Fibroblast of lung (primary cell): ENCODE data around the gene NLRC5. TPM values are rescaled to one million over a fixed set of nuclear protein-coding genes. Genes with fewer than 3 reads are reported as not detected.

Source experiments
- DNase-seq, 2 donors: peaks; one replicate each; pipeline versions ENCODE4 v3.0.0 to v3.0.0-alpha.2; 2010; ENCODE audit warnings: low read depth in 2 of 2
- H2AFZ ChIP-seq: 2 replicates; pipeline ENCODE4 v1.5.1; 2012; ENCODE audit warnings: low read length, control low read depth, inconsistent platforms
- H3K27ac ChIP-seq: 2 replicates; pipeline ENCODE4 v1.5.1; 2011; ENCODE audit warnings: low read length, control low read depth; ENCODE audit not compliant: insufficient read depth
- H3K27me3 ChIP-seq: 2 replicates; pipeline ENCODE4 v1.5.1; 2011; ENCODE audit warnings: mild to moderate bottlenecking, low read length; ENCODE audit not compliant: control insufficient read depth, insufficient read depth
- H3K36me3 ChIP-seq: 2 replicates; pipeline ENCODE4 v1.5.1; 2011; ENCODE audit warnings: low read length; ENCODE audit not compliant: control insufficient read depth, insufficient read depth
- H3K4me1 ChIP-seq: 2 replicates; pipeline ENCODE4 v1.5.1; 2011; ENCODE audit warnings: low read length; ENCODE audit not compliant: control insufficient read depth, insufficient read depth; ENCODE audit errors: extremely low read depth
- H3K4me2 ChIP-seq: 2 replicates; pipeline ENCODE4 v1.5.1; 2011; ENCODE audit warnings: low read length, control low read depth; ENCODE audit not compliant: insufficient read depth; ENCODE audit errors: extremely low read depth
- H3K4me3 ChIP-seq, 4 experiments: fragments of 200-600 bp in 1 of 4; sonication (generic) in 1 of 4; replicated peaks in 1 of 4; 2 replicates each; pipeline ENCODE4 v1.5.1; 2011 to 2016; ENCODE audit warnings: low read length in 4 of 4, low read depth in 3 of 4, mild to moderate bottlenecking in 3 of 4, control low read depth in 2 of 4, inconsistent platforms in 1 of 4, mixed read lengths in 1 of 4; ENCODE audit not compliant: insufficient read depth in 1 of 4; ENCODE audit errors: control extremely low read depth in 1 of 4
- H3K79me2 ChIP-seq: 2 replicates; pipeline ENCODE4 v1.5.1; 2012; ENCODE audit warnings: mild to moderate bottlenecking, low read length, inconsistent platforms; ENCODE audit not compliant: control insufficient read depth, insufficient read depth
- H3K9ac ChIP-seq: 2 replicates; pipeline ENCODE4 v1.5.1; 2011; ENCODE audit warnings: mild to moderate bottlenecking, low read length, control low read depth; ENCODE audit not compliant: insufficient read depth
- H3K9me3 ChIP-seq: 2 replicates; pipeline ENCODE4 v1.5.1; 2012; ENCODE audit warnings: low read depth, low read length; ENCODE audit not compliant: control insufficient read depth, insufficient read depth
- H4K20me1 ChIP-seq: 2 replicates; pipeline ENCODE4 v1.5.1; 2011; ENCODE audit warnings: low read length; ENCODE audit not compliant: control insufficient read depth, insufficient read depth; ENCODE audit errors: extremely low read depth
- CTCF ChIP-seq, 2 donors: IDR thresholded peaks in 1 of 2; conservative IDR thresholded peaks in 1 of 2; 1 replicate in 1 of 2; 2 replicates in 1 of 2; pipeline ENCODE4 v1.5.1; 2011 to 2012; ENCODE audit warnings: low read length in 2 of 2, control low read depth in 1 of 2, inconsistent platforms in 1 of 2, low read depth in 1 of 2, mild to moderate bottlenecking in 1 of 2
- EZH2 ChIP-seq: IDR thresholded peaks from 2 replicates; pipeline ENCODE4 v1.5.1; 2012; ENCODE audit warnings: low read length, control low read depth, mild to moderate bottlenecking; ENCODE audit errors: missing control alignments
- polyA plus RNA-seq, 2 donors: library from polyadenylated mRNA; depleted of rRNA in 1 of 2; stranded (reverse) in 1 of 2; unstranded in 1 of 2; fragments of >200 nt; gene quantifications; 2 replicates each; pipeline ENCODE4 v1.2.1, GENCODE V29; 2011 to 2012; ENCODE audit warnings: missing spikeins in 1 of 2
- total RNA-seq: library from RNA; depleted of rRNA; stranded (reverse); fragments of >200 nt; gene quantifications from 2 replicates; pipeline ENCODE4 v1.2.1, GENCODE V29; 2014

The NLRC5 gene
- total and polyA plus RNA-seq, 2 donors (not counting 1 experiment from before 2014, with no cell fraction given): 22.2 to 43.6 TPM

- Histone ChIP-seq H3K4me1 (no peaks in the 10 kb centered on the region), H3K27ac (no peak overlapping the region), H3K9ac (no peak overlapping the region), H3K79me2 (no peaks in the 10 kb centered on the region), H3K9me3 (no peaks in the 10 kb centered on the region), H3K4me2 (no peak overlapping the region), H4K20me1 (no peaks in the 10 kb centered on the region), H3K4me3 (no peak overlapping the region), H2AFZ (no peak overlapping the region), H3K36me3 (peaks cover 10% of the 10 kb centered on the region), H3K27me3 (no peaks in the 10 kb centered on the region)
- TF ChIP-seq CTCF (conservative IDR thresholded peaks at IDR 0.05 in 1 of 2, IDR thresholded peaks at IDR 0.05 in 1 of 2; ENCODE audit: low read depth in 1 of 2, low read length in 2 of 2): no peak
- TF ChIP-seq EZH2: no peak
- DNase-seq: no peak
Measured at GRCh38 chr16:57054771-57055170, 65.4 kb downstream of the NLRC5 start.

- Histone ChIP-seq H3K4me1 (peaks cover 6% of the 10 kb centered on the region), H2AFZ (no peak overlapping the region), H3K4me2 (no peak overlapping the region), H3K79me2 (no peaks in the 10 kb centered on the region), H3K9ac (no peak overlapping the region), H3K4me3 (no peak overlapping the region), H3K27ac (no peak overlapping the region), H3K27me3 (no peaks in the 10 kb centered on the region), H4K20me1 (no peaks in the 10 kb centered on the region), H3K9me3 (no peaks in the 10 kb centered on the region), H3K36me3 (peaks cover 13% of the 10 kb centered on the region)
- TF ChIP-seq EZH2 (no peak), CTCF (conservative IDR thresholded peaks at IDR 0.05 in 1 of 2, IDR thresholded peaks at IDR 0.05 in 1 of 2; ENCODE audit: low read depth in 1 of 2, low read length in 2 of 2) (no peak)
- no peak for DNase-seq
Measured at GRCh38 chr16:57055671-57056070, 66.3 kb downstream of the NLRC5 start.

GRCh38 chr16:57058291-57058861 lies 69.0 kb downstream of the NLRC5 start:
- Histone ChIP-seq H3K9ac (no peak overlapping the region), H3K79me2 (no peaks in the 10 kb centered on the region), H2AFZ (no peak overlapping the region), H3K9me3 (no peaks in the 10 kb centered on the region), H3K4me3 (no peak overlapping the region), H3K27me3 (no peaks in the 10 kb centered on the region), H4K20me1 (no peaks in the 10 kb centered on the region), H3K4me1 (peaks cover 17% of the 10 kb centered on the region), H3K4me2 (no peak overlapping the region), H3K36me3 (peaks cover 14% of the 10 kb centered on the region), H3K27ac (no peak overlapping the region)
- TF ChIP-seq EZH2 (no peak), CTCF (conservative IDR thresholded peaks at IDR 0.05 in 1 of 2, IDR thresholded peaks at IDR 0.05 in 1 of 2; ENCODE audit: low read depth in 1 of 2, low read length in 2 of 2) (no peak)
- no peak for DNase-seq
